ENCODE measurements around the gene MCU. TPM values are rescaled to one million over a fixed set of nuclear protein-coding genes. Genes with fewer than 3 reads are reported as not detected.

Gene MCU
- total and polyA plus RNA-seq, 2 of the 8 experiments (the other 6 are each of a cell fraction or from before 2014, with no cell fraction given): 51.6 to 62.2 TPM

DNA sequence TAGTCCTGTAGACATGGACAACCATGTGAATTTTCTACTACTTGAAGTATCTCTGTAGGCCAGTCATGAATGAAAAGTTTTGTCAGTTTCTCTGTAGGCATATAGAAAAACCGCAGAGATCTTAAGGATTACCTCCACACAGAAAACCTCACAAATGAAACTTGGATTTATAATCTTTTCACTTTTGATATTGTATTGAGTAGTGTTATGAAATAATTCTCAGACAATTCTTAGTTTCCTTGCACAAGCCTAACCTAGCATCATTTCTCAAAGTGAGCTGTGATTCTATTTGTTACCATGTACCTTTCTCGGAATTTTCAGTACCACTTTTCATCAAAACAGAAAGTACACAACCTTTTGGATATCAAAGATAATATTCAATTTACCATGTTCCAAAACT is 150.2 kb downstream of the MCU start:
- Histone ChIP-seq H3K36me3 (ENCODE audit: control insufficient read depth in 2 of 4, insufficient read depth in 4 of 4, low read length in 3 of 4) (no peaks in the 10 kb centered on the region), H3K27me3 (replicated peaks in 1 of 4; ENCODE audit: control insufficient read depth in 3 of 4, extremely low read depth in 1 of 4, insufficient read depth in 3 of 4, low read length in 3 of 4) (no peaks in the 10 kb centered on the region), H3K14ac (ENCODE audit: insufficient read length) (no peak overlapping the region), H2BK120ac (replicated peaks; ENCODE audit: low read depth, low read length) (no peak overlapping the region), H3K18ac (ENCODE audit: extremely low read depth, low read length) (no peak overlapping the region), H3K27ac (ENCODE audit: low read depth, low read length) (no peak overlapping the region), H3K56ac (replicated peaks; ENCODE audit: insufficient read length, low read depth, low read length) (no peak overlapping the region), H3K4ac (replicated peaks; ENCODE audit: insufficient read length, low read depth, low read length) (no peak overlapping the region), H3K79me2 (ENCODE audit: control insufficient read depth in 1 of 2, insufficient read depth in 2 of 2, low read length in 2 of 2) (no peaks in the 10 kb centered on the region; a peak in 1 of 4 replicates), H2BK12ac (ENCODE audit: low read depth, low read length) (no peak overlapping the region), H3K4me3 (ENCODE audit: extremely low read depth in 1 of 4, insufficient read depth in 2 of 4, low read depth in 3 of 4, low read length in 4 of 4) (no peak overlapping the region), H4K8ac (ENCODE audit: extremely low read depth, insufficient read depth, low read length) (no peak overlapping the region), H4K5ac (ENCODE audit: insufficient read length, low read depth, low read length) (no peak overlapping the region), H2BK15ac (ENCODE audit: low read length) (no peak overlapping the region), H3K9ac (replicated peaks in 1 of 4; ENCODE audit: extremely low read depth in 1 of 4, low read depth in 3 of 4, low read length in 3 of 4) (no peak overlapping the region), H2AK5ac (ENCODE audit: low read depth, low read length) (no peak overlapping the region), H3K4me2 (ENCODE audit: insufficient read depth in 1 of 2, low read depth in 2 of 2, low read length in 2 of 2) (no peak overlapping the region), H3K23me2 (ENCODE audit: low read depth, low read length) (no peaks in the 10 kb centered on the region), H3K23ac (ENCODE audit: insufficient read length) (no peak overlapping the region), H3K4me1 (replicated peaks in 1 of 4; ENCODE audit: control insufficient read depth in 3 of 4, insufficient read depth in 4 of 4, low read length in 3 of 4) (no peaks in the 10 kb centered on the region; a peak in 1 of 7 replicates), H4K91ac (replicated peaks; ENCODE audit: insufficient read length, low read length) (no peak overlapping the region), H3K79me1 (ENCODE audit: low read depth, low read length) (no peaks in the 10 kb centered on the region), H4K20me1 (replicated peaks in 1 of 2; ENCODE audit: control insufficient read depth in 1 of 2, insufficient read depth in 2 of 2, low read length in 2 of 2) (no peaks in the 10 kb centered on the region), H3K9me3 (ENCODE audit: insufficient read depth in 2 of 2, low read depth in 1 of 2, low read length in 1 of 2) (no peaks in the 10 kb centered on the region), H2BK5ac (ENCODE audit: low read depth, low read length) (no peak overlapping the region), H2AFZ (ENCODE audit: low read length) (no peak overlapping the region), H2BK20ac (ENCODE audit: low read length) (no peak overlapping the region)
- FAIRE-seq: no peak
- CTCF ChIA-PET (ENCODE audit: partially characterized antibody): no interaction called here
- DNase-seq (ENCODE audit: low read depth in 1 of 2, low spot score in 2 of 2): no peak
- POLR2A ChIA-PET (ENCODE audit: partially characterized antibody): no interaction called here
- WGBS, 2 experiments (ENCODE audit: extremely low coverage in 1 of 2, insufficient coverage in 1 of 2, insufficient read length in 1 of 2, insufficient replicate concordance in 2 of 2, low coverage in 1 of 2, low lambda C conversion rate in 2 of 2, missing lambda C conversion rate in 1 of 2): 85% methylated on average over 2 of the region's 2 CpGs; no CpG with 5 or more reads in 1 of the 2 experiments
- TF ChIP-seq, protein P1, sequence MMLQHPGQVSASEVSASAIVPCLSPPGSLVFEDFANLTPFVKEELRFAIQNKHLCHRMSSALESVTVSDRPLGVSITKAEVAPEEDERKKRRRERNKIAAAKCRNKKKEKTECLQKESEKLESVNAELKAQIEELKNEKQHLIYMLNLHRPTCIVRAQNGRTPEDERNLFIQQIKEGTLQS (IDR thresholded peaks at IDR 0.05; ENCODE audit: insufficient read depth, low read depth, low read length): no peak
- TF ChIP-seq EGR1 (IDR thresholded peaks at IDR 0.05; ENCODE audit: borderline replicate concordance, low read depth, low read length) (no peak), BRCA1 (IDR thresholded peaks at IDR 0.05; ENCODE audit: low read depth, low read length) (no peak), CEBPB (IDR thresholded peaks at IDR 0.05; ENCODE audit: low read depth, low read length) (no peak), HDAC2 (IDR thresholded peaks at IDR 0.05; ENCODE audit: borderline replicate concordance in 1 of 2, low read depth in 2 of 2, low read length in 2 of 2) (no peak), NRF1 (IDR thresholded peaks at IDR 0.05; ENCODE audit: low read depth, low read length) (no peak), SIX5 (IDR thresholded peaks at IDR 0.05; ENCODE audit: low read depth, low read length) (no peak), SRF (IDR thresholded peaks at IDR 0.05; ENCODE audit: low read depth, low read length) (no peak), TAF1 (IDR thresholded peaks at IDR 0.05; ENCODE audit: low read depth, low read length) (no peak), FOSL1 (IDR thresholded peaks at IDR 0.05; ENCODE audit: insufficient read depth, low read depth, low read length) (no peak), TEAD4 (IDR thresholded peaks at IDR 0.05; ENCODE audit: low read depth, low read length) (no peak)
- TF ChIP-seq, protein P2, sequence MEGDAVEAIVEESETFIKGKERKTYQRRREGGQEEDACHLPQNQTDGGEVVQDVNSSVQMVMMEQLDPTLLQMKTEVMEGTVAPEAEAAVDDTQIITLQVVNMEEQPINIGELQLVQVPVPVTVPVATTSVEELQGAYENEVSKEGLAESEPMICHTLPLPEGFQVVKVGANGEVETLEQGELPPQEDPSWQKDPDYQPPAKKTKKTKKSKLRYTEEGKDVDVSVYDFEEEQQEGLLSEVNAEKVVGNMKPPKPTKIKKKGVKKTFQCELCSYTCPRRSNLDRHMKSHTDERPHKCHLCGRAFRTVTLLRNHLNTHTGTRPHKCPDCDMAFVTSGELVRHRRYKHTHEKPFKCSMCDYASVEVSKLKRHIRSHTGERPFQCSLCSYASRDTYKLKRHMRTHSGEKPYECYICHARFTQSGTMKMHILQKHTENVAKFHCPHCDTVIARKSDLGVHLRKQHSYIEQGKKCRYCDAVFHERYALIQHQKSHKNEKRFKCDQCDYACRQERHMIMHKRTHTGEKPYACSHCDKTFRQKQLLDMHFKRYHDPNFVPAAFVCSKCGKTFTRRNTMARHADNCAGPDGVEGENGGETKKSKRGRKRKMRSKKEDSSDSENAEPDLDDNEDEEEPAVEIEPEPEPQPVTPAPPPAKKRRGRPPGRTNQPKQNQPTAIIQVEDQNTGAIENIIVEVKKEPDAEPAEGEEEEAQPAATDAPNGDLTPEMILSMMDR (IDR thresholded peaks at IDR 0.05; ENCODE audit: control extremely low read depth in 1 of 3, insufficient read depth in 1 of 3, low read depth in 1 of 3, low read length in 3 of 3): no peak
